AG10803 (cell line): ENCODE data around the gene FAM110D.

Experiments used
- DNase-seq: peaks from one replicate; pipeline ENCODE4 v3.0.0; 2010; ENCODE audit warnings: low read depth
- H3K4me3 ChIP-seq: 2 replicates; pipeline ENCODE4 v1.5.1; 2011; ENCODE audit warnings: mild to moderate bottlenecking, low read length, control low read depth
- TF ChIP-seq, protein P1 (sequence below): conservative IDR thresholded peaks from 2 replicates; pipeline ENCODE4 v1.5.1; 2011; ENCODE audit warnings: mild to moderate bottlenecking, low read length, control low read depth, inconsistent platforms

FAM110D gene

DNA sequence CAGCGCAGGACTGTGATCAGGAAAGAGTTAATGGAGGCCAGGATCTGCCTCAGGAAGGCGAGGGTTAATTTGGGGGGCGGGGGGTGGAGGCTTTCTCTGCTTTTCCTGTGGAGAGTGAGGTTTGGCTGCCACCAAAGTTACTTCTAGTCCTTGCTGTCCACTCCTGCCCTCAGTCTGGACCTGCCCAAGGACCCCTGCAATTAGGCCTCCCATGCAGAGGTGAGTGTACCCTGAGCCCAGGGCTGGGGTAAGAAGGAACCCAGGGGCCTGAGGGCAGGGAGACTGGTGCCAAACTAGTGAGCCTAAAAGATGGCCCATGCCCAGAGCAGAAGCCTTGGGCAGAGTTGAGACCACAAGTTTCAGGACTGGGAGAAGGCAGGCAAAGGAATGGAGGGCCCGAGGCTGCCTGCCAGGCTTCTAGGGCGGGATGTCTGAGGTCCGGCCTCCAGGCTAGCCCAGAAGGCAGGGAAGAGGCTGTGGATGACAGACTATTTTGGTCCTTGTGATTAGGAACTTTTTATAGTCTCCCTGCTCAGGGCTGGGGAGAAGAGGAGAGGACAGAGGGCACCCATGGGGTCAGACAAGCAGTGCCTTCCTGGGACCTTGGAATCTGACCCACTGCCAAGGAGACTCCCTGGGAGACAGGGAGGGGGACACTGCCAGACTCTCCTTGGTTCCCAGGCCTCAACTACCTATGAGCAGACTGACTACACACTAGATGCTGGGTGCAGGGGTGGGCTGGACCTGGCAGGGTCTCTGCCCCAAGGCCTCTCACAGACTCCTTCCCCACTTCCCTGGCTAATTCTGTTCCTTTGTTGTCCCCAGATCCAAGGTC lies at the start of gene FAM110D:
FAM110D (plus strand) TSS at position 172 of the 835 bp plus-strand sequence. CDS start 2,213 bp downstream, outside the sequence.
- TF ChIP-seq, protein P1, sequence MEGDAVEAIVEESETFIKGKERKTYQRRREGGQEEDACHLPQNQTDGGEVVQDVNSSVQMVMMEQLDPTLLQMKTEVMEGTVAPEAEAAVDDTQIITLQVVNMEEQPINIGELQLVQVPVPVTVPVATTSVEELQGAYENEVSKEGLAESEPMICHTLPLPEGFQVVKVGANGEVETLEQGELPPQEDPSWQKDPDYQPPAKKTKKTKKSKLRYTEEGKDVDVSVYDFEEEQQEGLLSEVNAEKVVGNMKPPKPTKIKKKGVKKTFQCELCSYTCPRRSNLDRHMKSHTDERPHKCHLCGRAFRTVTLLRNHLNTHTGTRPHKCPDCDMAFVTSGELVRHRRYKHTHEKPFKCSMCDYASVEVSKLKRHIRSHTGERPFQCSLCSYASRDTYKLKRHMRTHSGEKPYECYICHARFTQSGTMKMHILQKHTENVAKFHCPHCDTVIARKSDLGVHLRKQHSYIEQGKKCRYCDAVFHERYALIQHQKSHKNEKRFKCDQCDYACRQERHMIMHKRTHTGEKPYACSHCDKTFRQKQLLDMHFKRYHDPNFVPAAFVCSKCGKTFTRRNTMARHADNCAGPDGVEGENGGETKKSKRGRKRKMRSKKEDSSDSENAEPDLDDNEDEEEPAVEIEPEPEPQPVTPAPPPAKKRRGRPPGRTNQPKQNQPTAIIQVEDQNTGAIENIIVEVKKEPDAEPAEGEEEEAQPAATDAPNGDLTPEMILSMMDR, result no peak
- no peak within 1 kb of the TSS for H3K4me3 ChIP-seq
- DNase-seq, result no peak

DNA sequence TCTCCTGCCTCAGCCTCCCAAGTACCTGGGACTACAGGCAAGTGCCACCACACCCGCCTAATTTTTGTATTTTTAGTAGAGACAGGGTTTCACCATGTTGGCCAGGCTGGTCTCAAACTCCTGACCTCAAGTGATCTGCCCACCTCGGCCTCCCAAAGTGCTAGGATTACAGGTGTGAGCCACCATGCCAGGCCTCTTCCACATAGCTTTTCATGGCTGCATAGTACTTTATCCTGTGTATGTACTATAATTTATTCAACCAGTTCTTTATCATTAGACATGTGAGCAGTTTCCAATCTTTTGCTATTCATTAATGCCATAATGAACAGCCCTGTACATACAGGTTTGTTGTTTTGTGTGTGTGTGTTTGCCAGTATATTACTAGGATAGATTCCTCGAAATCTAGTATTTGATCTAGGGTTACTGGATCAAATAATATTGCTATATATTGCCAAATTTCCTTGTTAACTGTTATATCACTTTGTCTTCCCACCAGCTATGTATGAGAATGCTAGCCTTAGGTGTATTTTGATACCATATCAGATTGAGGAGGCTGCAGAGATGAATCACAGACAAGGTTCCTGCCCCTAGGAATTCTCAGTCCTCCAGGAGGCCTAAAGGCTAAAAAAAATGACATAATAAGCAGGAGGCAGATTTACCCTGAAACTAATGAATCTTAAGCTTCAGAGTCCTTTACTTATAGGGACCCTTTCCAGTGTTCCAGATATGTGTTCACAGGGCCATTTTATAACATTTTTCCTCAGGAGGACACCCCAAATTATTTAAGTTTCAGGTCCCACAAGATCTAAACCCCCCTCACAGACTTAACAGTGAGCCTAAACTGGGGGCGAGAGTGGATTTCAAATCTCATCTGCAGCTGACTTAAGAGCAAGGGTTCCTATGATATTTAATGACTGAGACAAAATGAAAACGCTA lies 49.4 kb upstream of the FAM110D start:
- TF ChIP-seq, protein P1, result no peak
- no peak for DNase-seq
- H3K4me3 ChIP-seq, result no peak overlapping the region

DNA sequence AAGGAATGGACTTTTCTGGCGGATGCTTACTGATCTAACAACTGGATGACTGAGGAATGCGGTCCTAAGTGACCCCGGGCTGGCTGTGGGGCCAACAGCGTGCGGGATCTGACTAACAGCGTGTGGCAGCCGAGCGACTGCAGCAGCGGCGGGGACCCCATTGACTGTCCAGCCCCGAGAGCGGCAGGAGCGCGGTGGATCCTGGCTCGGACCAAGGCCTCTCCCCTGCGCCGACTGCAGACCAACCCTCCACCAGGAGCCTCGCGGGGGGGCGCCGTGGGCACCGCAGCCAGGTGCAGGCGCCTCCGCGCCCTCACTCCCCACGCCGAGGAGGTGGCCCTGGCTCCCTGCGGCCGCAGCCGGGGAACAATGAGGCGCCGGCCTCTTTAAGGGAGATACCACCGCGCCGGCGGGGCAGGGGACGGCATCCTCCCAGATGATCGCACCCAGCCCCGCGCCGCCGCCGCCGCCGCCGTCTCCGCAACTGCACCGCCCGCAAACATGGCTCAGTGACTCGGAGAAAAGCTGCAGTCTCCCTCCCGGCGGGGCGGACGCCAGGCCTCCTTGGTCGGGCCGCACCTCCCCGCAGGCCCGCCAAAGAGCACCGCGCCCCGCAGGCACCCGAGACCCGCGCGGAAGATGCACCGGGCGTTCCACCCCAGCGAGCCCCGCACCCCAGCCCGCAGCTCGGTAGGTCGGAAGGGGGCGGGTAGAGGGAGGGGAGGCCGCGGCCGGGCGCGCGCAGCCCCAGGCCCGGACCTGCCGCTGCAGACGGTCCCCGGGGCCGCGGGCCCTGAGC lies 47.9 kb upstream of the FAM110D start:
- peak; percentile 65 for DNase-seq
- TF ChIP-seq, protein P1, result no peak
- peak overlapping the region; percentile 69 for H3K4me3 ChIP-seq

DNA sequence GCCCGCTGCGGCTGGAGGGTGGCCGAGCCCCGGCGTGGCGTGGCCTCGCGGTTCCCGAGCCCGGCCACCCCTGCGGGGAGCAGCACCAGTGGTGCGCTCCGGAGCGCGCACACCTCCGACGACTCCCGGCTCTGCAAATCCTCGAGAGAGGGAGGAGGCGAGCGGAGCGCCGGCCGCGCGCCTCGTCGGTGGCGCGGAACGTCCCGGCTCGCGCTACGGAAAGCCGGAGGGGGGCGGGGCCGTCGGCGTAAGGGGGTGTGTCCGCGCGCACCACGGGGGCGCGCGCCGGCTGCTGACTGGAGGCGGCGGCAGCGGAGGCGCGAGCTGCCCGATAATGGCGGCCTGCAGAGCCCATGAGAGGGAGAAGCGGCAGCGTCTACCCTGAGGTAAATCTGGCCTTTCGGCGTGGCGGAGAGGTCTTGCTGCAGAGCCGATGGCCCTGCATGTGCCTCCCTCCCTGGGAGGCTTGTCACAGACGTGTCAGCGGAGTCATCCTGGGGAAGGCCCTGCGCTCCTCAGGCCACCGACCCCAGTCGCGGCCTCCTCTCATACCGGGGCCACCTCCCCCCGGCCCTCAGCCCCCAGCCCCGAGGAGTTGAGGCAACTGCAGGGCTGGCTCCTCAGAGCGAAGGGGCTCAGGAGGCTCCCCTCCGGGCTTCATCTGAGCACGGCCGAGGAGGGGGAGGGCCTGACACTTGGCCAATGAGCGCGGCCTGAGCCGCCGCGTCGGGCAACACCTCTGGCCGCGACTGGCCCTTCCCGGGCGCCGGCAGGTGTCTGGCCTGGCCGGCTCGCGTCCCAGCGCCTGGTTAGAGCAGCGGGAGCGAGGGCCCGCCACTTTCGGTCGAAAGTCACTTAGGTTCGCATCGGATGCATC lies 47.1 kb upstream of the FAM110D start, which contains the start of gene PDIK1L:
PDIK1L (plus strand) TSS at position 295 of the 877 bp plus-strand sequence. CDS start 2,485 bp downstream, outside the sequence.
- H3K4me3 ChIP-seq, result peak within 1 kb of the TSS; percentile 99
- DNase-seq, result peak; percentile 97
- TF ChIP-seq, protein P1, result no peak

DNA sequence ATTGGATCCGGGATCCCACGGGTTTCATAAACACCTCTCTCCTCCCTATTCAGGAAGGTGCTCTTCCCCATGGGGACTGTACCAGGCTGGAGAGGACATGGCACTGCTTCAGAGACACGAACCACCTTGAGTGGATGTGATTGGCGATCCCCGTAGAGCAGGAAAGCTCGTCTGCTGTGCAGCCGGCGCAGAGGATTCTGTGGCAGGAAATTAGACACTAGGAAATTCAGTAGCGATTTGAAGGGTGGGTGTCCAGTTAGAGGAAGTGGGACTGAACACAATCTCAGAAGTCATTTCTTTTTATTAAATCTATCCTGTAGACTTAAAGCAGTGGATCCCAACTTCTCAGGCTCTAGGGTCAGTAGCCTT lies 46.5 kb upstream of the FAM110D start:
- TF ChIP-seq, protein P1, result no peak
- H3K4me3 ChIP-seq, result peak overlapping the region; percentile 99
- DNase-seq, result no peak
